ENCODE results near the gene DNM2.
A peak's percentile ranks its signal among the peaks of the same experiment; 100 is the strongest.
"Not testable (repeated sequence)": the region's sequence is repeated elsewhere in the genome, so short reads cannot be mapped to it uniquely, and the experiment has no call there.

Gene DNM2

DNA sequence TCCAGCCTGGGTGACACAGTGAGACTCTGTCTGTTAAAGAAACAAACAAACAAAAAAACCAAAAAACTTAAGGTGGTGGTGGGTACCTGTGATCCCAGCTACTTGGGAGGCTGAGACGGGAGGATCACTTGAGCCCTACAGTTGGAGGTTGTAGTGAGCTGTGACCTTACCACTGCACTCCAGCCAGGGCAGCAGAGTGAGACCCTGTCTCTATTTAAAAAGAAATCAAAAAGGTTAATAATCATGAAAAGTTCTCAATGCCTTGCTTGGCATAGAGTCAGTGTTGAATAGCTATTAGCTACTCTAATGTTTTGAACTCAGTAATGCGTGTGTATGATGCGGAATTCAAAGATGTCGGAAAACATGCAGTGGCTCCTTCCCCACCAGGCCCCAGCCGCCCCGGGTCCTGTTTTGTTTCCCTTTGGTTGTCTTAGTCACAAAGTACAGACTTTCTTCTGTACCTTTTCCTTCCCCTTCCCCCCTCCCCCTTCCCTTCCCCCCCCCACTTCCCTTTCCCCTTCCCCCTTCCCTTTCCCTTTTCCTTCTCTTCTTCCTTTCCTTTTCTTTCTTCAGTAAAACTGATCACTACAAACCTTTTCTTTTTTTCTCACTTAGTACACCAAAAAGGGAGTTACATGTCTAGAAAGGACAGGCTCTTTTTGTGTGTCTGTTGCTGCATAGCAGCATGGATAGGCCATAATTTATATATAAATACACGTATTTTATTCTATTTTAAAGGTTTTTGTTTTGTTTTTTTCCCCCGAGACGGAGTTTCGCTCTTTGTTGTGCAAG lies 35.2 kb downstream of the DNM2 start:
- no peak for DNase-seq (ENCODE audit: low read depth)

DNA sequence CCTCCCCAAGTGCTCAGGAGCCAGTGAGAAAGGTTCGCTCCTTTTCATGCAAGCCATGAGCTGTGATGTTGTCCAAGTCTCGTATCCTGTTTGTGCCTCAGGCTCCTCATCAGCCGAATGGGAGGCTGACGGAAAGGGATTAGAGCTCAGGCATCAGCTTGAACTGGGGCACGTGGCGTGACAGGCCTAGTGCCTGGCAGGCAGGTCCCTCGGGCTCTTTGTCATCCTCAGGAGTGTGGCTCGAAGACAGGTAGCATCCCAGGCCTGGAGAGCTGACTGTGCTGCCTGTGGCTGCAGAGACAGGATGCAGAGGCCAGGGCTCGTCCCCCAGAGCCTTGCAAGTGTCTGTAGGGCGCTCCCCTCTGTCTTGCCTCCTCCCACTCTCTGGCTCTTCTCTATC lies 38.5 kb downstream of the DNM2 start:
- DNase-seq (ENCODE audit: low read depth) = no peak

DNA sequence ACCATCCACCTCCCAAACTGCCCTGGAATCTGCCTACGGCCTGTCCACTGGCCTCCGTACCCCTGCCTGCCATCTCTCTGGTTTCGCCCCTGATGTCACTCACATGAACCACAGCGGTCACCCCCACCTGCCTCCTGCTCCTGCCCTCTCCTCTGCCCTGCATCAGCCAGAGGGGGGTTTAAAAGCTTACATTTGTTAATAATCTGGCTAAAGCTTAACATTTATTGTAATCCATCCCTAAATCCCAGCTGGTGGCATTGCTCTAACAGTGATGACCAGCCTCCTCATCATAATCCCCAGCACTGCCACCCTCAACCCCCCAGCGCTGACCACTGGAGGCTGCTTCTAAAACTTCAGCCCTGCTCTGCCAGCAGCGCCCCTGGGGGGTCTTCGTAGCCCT lies 38.9 kb downstream of the DNM2 start:
- DNase-seq (ENCODE audit: low read depth) = no peak

DNA sequence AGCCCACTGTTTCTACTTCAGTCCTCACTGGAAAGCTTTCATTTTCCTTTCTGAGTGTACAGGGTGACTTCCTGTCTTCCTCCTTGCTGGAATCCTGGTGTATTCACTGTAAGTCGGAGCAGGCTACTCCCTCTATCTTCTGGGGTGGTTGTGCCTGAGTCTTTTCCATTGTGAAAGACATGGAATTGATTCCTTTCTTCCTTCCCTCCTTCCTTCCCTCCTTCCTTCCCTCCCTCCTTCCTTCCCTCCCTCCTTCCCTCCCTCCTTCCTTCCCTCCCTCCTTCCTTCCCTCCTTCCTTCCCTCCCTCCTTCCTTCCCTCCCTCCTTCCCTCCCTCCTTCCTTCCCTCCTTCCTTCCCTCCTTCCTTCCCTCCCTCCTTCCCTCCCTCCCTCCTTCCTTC lies 40.2 kb downstream of the DNM2 start:
- DNase-seq (ENCODE audit: low read depth) = not testable (repeated sequence)

DNA sequence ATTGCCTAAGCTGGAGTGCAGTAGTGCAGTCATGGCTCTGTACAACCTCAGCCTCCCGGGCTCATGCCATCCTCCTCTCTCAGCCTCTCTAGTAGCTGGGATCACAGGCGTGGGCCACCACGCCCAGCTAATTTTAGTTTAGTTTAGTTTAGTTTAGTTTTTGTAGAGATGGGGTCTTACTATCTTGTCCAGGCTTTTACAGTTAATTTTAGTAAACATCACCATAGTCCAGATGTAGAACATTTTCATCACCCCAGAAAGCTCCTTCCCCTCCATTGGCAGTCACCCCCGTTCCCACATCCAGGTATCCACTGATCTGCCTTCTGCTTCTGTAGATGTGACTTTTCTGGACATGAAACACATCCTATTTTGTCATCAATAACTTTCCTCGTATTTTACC lies 41.1 kb downstream of the DNM2 start:
- no peak for DNase-seq (ENCODE audit: low read depth)

DNA sequence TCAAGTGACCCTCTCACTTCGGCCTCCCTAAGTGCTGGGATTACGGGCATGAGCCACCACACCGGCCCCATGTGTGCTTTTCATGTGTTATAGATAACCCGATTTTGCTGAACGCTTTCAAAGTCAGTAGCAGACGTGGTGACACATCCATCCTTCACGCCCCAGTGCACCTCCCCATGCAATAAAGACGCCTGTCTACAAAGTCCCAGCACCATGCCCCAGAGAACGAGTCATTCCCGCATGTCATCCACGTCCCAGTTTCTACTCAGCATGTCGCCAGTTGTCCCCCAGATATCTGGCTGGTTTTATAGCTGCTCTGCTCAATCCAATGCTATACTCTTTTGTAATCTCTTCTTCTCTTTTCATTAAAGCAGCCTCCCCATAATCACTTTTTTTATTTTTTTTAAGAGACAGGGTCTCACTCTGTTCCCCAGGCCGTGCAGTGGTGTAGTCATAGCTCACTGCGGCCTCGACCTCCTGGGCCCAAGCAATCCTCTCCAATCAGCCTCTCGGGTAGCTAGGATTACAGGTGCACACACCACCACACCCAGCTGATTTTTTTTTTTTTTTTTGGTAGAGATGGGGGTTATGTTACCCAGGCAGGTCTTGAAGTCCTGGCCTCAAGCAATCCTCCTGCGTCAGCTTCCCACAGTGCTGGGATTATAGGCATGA lies 42.5 kb downstream of the DNM2 start:
- peak; percentile 47 for DNase-seq (ENCODE audit: low read depth)

DNA sequence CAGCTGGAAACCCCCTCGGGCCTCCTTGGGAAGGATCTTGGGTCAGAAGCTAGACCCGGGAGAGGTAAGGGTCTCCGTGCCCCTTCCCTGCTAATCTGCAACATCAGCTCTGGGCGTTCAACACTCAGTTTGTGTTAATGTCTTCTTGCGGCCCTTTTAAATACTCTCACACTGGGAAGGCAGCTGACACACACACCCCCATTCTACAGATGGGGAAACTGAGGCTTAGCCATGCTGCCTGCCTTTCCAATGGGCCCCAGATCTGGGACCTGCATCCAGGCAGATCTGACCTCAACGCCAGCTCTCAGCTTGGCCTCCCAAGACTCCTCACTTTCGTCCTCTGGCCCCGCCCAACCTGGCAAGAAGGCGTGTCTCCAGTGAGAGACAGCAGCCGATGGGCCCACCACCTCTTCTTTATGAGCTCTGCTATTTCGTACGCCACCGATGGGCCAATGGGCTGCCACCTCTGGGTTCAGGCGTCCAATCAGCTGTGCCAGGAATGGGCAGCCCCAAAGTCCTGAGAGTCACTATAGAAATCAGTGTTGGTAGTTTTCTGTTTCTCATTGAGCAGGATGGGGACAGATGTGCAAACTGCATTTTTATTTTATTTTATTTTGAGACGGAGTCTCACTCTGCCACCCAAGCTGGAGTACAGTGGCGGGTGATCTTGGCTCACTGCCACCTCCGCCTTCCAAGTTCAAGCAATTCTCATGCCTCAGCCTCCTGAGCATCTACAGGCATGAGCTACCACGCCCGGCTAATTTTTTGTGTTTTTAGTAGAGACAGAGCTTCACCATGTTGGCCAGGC lies 43.8 kb downstream of the DNM2 start:
- no peak for DNase-seq (ENCODE audit: low read depth)

DNA sequence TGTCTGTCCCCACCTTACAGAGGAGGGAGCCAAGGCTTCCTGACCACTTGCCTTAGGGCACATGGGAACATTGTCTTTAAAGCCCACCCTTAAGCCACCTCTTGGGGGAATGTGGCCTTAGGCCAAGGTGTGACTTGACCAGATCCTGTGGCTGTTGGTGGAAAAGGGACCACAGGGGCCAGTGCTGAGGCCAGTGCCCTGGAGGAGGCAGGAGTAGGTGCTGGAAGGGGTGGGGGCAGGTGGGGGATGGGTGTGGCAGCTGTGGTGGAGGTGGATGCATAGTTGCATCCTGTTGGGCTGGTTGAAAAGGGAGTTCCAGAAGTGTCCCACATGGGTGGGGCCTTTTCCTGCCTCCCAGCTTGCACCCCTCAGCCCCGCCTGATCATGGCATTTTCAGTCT lies 44.8 kb downstream of the DNM2 start:
- no peak for DNase-seq (ENCODE audit: low read depth)

DNA sequence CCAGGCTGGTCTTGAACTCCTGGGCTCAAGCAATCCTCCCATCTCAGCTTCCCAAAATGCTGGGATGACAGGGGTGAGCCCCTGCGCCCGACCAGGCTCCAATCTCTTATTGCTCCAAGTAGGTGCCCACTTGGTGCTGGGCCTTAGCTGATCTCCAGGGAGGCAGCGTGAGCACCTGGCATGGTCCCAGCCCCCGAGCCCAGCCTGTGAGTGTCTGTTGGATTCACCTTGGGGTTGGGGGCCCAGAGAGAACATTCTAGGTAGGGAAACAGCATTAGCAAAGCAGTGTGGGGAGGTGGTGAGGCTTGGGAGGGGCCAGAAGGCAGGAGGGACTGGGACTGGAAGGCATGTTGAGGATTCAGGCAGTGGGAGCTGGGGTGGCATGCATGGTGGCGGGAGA lies 45.5 kb downstream of the DNM2 start:
- DNase-seq (ENCODE audit: low read depth) = no peak

DNA sequence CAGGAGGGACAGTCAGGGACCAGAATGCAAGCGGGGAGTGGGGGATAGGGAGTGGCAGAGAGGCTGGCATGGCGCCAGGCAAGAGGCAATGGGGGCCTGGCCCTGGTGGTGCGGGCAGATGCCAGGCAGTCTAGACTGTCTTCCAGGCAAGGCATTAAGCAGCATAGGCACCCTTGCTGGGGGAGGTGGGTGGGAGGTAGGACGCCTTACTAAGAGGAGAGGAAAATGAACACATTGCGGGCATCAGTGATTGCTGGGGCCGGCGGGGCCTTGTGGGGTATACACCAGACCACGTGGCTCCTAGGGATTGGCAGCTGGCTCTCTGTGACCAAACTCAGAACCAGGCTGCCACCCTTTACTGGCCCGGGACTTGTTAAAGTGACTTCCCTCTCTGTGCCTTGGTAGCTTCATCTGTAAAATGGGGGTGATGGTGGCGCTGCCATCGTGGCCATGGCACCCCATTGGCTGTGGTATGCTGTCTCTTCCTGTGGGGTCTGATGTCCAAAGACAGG lies 46.0 kb downstream of the DNM2 start:
- no peak for DNase-seq (ENCODE audit: low read depth)

DNA sequence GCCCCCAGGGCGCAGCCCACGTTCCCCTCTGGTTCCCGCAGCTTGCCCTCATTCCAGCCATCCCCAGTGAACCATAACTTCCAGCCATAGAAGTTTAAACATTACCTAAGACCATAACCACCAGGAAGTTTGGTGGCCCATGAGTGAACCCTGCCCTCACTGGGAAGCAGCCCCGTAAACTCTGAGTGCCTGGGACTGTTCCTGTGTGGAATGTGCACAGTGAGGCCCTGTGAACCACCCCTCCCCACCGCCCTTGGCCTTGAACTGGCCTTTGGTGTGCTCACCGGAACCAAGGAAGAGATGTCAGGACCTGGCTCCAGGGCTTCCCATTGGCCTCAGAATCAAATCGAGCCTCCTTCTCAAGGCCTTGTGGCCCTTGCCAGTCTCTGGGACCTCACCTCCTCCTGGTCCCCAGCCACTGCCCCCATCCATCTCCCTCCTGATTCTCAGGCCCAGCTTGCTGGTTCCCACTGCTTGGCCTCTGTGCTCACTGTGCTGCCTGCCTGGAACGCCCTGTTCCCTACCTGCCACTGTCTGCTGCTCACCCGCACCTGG lies 46.5 kb downstream of the DNM2 start:
- DNase-seq (ENCODE audit: low read depth) = no peak

DNA sequence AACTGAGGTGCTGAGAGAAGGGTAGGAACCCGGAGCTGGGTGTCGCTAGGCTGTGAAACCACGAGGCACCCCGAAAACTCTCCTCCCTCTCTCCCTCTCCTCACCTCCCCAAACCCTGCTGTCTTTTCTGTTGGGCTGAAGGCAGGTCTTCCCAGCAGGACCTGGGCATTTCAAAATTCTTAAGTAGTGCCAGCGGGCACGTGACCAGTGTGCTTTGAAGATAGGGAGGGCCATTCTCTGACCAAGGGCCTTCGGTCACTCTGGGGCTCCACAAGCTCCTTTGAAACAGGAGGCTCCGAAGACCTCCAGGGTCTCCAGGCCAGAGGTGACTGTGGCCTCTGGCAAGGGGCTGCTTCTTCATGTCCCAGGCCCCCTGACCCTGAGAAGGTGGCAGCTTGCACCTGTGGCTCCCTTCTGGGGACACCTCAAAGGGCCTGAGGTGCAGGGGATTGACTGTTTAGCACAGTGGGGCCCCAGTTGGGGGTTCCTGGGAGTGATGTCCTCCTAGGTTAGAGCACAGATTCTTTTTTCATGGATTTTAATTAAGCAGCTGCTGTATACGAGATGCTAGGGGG lies 48.3 kb downstream of the DNM2 start:
- no peak for DNase-seq (ENCODE audit: low read depth)

DNA sequence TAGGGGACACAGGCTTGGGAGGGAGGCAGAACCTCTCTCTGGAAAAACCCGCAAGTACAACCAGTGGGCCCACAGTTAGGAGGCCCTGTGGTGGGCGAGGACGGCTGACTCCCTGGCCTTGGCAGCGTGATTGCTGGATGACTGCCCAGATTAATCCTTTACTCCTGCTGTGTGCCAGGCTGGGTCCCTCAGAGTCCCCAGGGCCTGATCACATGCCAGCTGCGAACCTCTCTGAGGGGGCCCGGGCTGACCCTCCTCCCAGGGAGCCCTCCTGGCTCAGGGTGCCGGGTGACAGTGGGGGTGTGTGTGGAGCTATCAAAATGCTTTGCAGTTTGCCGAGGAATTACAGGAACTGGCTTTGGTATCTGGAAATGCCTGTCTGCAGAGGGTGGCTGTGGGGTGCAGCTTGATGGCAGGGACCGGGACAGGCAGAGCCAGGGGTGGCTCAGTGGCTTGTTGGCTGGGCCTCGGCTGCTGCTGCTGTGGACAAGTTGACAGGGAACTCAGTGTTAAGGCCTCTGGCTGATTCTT lies 48.9 kb downstream of the DNM2 start:
- DNase-seq (ENCODE audit: low read depth) = no peak

DNA sequence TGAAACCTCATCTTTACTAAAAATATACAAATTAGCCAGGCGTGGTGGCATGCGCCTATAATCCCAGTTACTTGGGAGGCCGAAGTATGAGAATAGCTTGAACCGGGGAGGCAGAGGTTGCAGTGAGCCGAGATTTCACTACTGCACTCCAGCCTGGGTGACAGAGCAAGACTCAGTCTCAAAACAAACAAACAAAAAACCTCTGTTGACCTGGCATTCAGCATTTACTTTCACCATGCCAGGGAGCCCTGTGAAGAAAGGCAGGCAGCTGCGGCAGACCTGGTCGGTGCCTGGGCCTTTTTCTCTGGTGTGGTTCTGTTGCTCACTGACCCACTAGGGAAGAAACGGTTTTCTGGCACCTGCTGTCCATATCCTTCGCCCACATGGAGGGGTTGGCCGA lies 49.8 kb downstream of the DNM2 start:
- DNase-seq (ENCODE audit: low read depth) = no peak

DNA sequence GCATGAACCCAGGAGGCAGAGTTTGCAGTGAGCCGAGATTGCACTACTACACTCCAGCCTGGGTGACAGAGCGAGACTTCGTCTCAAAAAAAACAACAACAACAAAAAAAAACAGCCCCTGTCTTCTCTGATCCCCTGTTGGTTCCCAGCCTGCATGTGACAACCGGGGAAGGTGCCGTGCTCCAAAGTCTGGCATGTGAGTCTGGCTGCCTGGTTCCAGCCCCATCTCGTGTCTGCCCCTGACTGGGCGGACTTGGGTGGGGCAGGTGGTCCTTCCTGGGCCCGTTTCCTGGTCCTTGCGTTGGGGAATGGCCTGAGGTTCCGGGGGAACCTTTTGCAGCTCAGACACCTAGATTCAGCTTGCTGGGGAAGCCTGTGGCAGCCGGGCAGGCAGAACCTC lies 50.5 kb downstream of the DNM2 start:
- DNase-seq (ENCODE audit: low read depth) = no peak

DNA sequence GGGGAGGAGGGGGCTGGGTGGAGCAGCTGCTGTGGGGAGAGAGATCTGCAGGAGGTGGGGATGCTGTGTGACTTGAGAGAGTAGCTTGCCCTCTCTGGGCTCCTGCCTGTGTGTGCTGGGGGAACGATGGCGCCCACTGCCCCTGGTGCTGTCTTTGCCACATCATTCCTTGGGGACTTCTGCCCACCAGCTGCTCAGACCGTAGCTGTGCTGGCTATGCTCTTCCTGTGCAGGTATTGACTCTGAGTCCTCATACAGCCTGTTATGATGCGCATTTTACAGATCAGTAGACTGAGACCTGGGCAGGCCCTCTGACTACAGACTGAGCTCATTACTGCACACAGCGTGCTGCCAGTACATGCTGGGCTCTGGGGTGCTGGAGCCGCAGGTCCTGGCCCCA lies 51.1 kb downstream of the DNM2 start:
- no peak for DNase-seq (ENCODE audit: low read depth)

DNA sequence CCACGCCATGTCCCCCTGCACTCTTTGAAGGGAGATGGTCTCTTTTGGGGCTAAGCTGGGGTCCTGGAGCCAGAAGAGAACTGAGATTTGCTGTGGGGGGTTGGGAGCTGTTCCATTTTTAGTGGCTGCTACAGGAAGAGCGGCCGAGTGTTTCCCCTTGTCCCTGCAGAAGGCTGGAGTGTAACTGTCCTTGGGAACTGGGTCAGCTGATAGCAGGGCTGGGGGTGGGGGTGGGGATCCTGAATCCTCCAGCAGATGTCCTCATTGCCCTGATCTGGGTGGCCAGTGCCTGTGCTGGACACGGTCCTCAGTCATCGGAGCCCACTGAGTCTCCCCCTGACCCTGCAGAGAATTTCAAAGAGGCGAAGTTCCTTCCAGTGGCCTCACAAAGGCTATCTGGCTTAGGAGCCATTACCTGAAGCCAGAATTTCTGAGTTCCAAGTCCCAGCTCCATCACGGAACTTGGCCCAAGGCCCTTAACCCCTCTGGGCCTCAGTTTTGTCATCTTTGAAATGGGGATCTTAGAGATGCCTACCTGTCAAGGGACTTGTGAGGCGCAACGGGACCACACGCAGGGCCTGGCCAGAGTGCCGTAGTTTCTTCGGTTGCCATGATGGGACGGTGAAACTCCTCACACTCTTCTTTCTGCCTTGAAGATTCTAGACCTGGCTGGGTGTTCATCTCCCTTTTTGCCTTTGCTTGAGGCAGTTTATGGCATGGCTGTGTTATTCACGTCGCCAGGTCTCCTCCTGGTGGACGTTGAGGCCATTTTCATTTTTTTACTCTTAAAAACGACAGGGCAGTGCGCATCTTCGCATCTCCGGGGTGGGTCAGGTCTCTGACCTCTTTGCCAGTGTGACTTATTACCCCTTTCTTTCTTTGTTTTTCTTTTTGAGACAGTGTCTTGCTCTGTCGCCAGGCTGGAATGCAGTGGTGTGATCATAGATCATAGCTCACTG lies 51.9 kb downstream of the DNM2 start:
- no peak for DNase-seq (ENCODE audit: low read depth)

DNA sequence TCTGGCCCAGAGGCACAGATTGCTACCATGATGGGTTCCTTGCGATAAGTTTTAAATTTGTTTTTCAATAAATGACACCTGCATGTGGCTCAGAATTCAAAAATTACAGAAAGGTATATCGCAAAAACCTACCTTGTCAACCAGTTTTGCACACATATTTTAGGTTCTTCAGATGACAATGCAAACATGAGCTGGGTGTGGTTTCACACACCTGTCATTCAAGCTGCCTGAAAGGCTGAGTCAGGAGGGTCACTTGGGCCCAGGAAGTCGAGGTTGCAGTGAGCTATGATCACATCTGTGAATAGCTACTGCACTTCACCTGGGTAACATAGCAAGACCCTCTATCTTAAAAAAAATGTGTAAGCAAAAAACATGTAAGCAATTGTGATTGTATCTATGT lies 56.1 kb downstream of the DNM2 start:
- DNase-seq (ENCODE audit: low read depth) = no peak

DNA sequence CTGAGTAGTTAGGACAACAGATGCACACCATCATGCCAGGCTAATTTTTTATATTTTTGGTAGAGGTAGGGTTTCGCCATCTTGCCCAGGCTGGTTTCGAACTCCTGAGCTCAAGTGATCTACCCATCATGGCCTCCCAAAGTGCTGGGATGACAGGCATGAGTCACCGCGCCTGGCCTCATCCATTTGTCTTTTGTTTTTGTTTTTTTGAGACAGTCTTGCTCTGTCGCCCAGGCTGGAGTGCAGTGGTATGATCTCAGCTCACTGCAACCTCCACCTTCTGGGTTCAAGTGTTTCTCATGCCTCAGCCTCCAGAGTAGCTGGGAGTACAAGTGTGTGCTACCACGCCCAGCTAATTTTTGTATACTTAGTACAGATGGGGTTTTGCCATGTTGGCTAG lies 57.0 kb downstream of the DNM2 start:
- no peak for DNase-seq (ENCODE audit: low read depth)

DNA sequence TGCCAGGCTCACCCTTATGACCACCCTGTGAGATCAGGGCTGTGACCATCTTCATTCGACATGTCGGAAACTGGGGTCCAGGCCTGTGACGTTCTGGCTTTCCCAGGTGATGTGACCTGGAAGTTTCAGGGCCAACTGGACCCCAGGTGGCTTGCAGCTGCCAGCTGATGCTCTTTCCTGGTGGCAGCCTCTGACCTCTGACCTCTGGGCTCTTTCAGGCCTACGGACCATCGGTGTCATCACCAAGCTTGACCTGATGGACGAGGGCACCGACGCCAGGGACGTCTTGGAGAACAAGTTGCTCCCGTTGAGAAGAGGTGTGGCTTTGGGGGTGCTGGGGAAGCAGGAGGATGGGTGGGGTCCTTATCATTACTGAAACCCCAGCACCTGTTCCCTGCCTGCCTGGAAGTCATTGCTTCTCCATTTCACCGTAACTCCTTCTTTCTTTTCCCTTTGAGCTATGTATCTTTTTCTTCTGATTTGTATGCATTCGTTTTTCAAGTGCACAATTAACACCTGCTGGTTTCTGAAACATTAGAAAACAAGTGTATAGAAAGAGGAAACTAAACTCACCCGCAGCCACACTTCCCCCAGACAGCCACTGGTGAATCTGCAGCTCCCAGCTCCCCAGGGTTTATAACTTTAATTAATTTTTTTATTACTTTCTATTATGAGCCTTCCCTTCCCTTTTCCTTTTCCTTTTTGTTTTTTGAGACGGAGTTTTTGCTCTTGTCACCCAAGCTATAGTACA lies 59.2 kb downstream of the DNM2 start:
- DNase-seq (ENCODE audit: low read depth) = no peak
